ENCODE measurements around the gene SCAMP3.
"Not testable (repeated sequence)": the region's sequence is repeated elsewhere in the genome, so short reads cannot be mapped to it uniquely, and the experiment has no call there.

Gene SCAMP3

DNA sequence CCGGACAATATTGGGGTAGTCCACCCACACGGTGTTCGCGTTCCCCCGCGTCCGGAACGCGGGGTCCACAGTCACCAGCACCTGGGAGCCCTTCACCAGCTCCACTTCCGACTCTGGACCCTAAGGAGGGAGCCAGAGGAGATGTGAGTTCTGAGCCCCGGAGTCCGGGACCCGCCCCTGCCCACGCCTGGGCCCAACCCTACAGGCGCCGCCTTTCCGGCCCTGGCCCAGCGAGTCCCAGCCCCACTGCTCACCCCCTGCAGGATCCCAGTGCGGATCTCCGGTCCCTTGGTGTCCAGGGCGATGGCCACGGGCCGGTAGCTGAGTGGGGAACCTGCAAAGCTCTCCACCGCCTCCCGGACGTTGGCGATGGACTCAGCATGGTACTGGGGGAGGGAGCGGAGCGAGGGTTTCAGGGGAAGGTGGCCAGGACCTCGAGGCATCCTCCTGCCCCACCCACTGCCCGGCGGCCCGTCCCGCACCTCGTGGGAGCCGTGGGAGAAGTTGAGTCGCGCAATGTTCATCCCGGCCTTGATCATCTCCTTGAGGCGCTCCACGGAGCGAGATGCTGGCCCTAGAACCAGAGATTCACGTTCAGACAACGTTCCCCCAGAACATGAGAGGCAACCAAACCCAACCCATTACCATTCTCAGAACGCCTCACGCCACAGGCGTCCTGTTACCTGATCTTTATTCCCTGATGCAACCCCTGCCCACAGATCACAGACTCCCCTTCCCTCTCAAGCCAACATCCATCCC is 33.2 kb upstream of the SCAMP3 start:
- TF ChIP-seq, protein P1, sequence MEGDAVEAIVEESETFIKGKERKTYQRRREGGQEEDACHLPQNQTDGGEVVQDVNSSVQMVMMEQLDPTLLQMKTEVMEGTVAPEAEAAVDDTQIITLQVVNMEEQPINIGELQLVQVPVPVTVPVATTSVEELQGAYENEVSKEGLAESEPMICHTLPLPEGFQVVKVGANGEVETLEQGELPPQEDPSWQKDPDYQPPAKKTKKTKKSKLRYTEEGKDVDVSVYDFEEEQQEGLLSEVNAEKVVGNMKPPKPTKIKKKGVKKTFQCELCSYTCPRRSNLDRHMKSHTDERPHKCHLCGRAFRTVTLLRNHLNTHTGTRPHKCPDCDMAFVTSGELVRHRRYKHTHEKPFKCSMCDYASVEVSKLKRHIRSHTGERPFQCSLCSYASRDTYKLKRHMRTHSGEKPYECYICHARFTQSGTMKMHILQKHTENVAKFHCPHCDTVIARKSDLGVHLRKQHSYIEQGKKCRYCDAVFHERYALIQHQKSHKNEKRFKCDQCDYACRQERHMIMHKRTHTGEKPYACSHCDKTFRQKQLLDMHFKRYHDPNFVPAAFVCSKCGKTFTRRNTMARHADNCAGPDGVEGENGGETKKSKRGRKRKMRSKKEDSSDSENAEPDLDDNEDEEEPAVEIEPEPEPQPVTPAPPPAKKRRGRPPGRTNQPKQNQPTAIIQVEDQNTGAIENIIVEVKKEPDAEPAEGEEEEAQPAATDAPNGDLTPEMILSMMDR (IDR thresholded peaks at IDR 0.05; ENCODE audit: low read depth, low read length, missing control alignments), result no peak
- no peak for DNase-seq (ENCODE audit: extremely low read depth, low read depth)
- H3K4me3 ChIP-seq (replicated peaks; ENCODE audit: low read depth, low read length), result no peak overlapping the region

GRCh38 chr1:155294520-155295182 is 32.5 kb upstream of the SCAMP3 start:
- no peak for DNase-seq (ENCODE audit: extremely low read depth, low read depth)
- no peak overlapping the region for H3K4me3 ChIP-seq (replicated peaks; ENCODE audit: low read depth, low read length)
- TF ChIP-seq, protein P1 (IDR thresholded peaks at IDR 0.05; ENCODE audit: low read depth, low read length, missing control alignments), result no peak

DNA sequence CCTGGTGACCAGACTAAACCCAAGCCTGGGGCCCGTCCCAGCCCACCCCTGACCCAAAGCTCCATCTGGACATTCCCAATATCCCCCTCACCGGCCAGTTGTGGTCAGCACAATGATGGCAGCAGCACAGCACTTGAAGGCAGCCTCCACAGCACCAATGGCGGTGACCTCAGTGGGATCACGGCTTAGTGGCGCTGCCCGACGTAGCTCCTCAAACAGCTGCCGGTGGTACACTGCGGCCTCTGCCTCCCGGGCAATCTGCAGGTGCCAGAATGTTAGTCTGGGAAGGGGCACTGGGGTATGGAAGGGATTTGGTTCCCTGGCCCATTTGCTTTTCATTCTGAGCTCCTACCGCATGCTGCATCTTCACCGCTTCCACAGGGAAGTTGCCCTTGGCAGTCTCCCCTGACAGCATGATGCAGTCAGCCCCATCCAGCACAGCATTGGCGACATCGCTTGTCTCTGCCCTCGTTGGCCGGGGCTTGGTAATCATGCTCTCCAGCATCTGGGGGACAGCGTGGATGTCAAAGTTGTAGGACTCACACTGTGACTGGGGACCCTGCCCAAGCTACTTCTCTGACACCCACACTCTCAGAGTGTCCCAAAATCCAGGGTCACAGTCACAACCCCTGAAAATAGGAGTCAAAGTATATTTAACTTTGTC is 31.1 kb upstream of the SCAMP3 start:
- H3K4me3 ChIP-seq (replicated peaks; ENCODE audit: low read depth, low read length), result no peak overlapping the region
- TF ChIP-seq, protein P1 (IDR thresholded peaks at IDR 0.05; ENCODE audit: low read depth, low read length, missing control alignments), result no peak
- DNase-seq (ENCODE audit: extremely low read depth, low read depth), result no peak

DNA sequence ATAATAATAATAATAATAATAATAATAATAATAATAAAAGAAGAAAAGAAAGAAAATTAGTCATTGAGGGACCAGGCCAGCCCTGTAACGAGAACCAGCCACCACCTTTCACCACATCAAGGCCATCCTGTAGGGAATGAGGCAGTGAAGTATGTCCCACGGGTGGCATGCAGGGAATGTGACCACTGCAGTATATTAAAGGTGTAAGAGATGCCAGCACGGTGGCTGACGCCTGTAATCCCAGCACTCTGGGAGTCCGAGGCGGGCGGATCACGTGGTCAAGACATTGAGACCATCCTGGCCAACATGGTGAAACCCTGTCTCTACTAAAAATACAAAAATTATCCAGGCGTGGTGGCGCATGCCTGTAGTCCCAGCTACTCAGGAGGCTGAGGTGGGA is 28.8 kb upstream of the SCAMP3 start:
- not testable (repeated sequence) for H3K4me3 ChIP-seq (replicated peaks; ENCODE audit: low read depth, low read length); DNase-seq (ENCODE audit: extremely low read depth, low read depth)

DNA sequence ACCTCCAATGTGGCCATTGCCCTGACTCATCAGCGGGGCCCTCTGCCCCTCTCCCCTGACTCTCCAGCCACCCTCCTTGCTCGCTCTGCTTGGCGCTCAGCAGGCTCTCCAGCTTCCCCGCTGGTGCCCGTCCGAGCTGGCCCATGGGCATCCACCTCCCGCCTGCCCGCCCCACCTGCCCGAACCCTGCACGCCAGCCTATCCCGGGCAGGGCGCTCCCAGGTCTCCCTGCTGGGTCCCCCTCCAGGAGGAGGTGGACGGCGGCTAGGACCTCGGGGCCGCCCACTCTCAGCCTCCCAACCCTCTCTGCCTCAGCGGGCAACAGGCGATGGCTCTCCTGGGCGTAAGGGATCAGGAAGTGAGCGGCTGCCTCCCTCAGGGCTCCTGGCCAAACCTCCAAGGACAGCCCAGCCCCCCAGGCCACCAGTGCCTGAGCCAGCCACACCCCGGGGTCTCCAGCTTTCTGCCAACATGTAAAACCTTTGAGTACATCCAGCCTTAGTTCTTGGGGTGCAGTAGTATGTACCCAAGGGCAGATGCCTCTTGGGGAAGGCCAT is 25.9 kb upstream of the SCAMP3 start:
- DNase-seq (ENCODE audit: extremely low read depth, low read depth), result no peak
- TF ChIP-seq, protein P1 (IDR thresholded peaks at IDR 0.05; ENCODE audit: low read depth, low read length, missing control alignments), result no peak
- no peak overlapping the region for H3K4me3 ChIP-seq (replicated peaks; ENCODE audit: low read depth, low read length)

- TF ChIP-seq, protein P1 (IDR thresholded peaks at IDR 0.05; ENCODE audit: low read depth, low read length, missing control alignments), result no peak
- no peak overlapping the region for H3K4me3 ChIP-seq (replicated peaks; ENCODE audit: low read depth, low read length)
- DNase-seq (ENCODE audit: extremely low read depth, low read depth), result no peak
Measured at GRCh38 chr1:155286544-155286943, 24.4 kb upstream of the SCAMP3 start.

DNA sequence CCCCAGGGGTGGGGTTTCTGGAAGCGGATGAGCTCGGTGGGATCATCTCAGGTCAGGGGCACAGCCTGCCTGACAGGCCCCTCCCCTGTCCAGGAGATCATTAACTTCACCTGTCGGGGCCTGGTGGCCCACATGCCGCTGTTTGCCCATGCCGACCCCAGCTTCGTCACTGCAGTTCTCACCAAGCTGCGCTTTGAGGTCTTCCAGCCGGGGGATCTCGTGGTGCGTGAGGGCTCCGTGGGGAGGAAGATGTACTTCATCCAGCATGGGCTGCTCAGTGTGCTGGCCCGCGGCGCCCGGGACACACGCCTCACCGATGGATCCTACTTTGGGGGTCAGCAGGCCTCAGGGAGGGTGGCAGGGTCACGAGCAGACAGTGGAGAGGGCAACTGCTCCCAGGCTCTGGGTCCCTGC is 23.5 kb upstream of the SCAMP3 start:
- no peak for DNase-seq (ENCODE audit: extremely low read depth, low read depth)
- TF ChIP-seq, protein P1 (IDR thresholded peaks at IDR 0.05; ENCODE audit: low read depth, low read length, missing control alignments), result no peak
- no peak overlapping the region for H3K4me3 ChIP-seq (replicated peaks; ENCODE audit: low read depth, low read length)

All from HFF-Myc (cell line).